ENCODE measurements around the gene PRDM1. TPM values are rescaled to one million over a fixed set of nuclear protein-coding genes. Genes with fewer than 3 reads are reported as not detected.

The PRDM1 gene
- total and polyA plus RNA-seq, 11 donors: 0.36 to 10.8 (median 1.7) TPM

DNA sequence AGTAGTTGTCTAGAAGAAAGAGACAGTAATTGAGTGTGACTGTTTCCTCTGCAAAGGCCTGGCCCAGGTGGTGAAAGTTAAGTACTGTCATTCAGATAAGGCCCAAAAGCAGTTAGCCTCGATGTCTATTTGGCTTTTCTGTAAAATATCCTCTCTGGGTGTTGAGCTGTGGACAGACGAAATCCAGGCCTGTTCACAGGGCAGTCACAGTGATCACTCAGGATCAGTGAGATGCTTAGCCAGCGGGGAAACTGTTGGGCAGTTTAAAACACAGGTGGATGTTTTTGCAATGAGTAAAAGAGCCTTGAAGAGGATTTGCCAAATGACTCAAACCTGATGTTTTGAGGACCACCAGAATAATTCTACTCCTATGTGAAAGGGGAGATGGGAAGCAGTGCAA is 22.0 kb upstream of the PRDM1 start:
- Histone ChIP-seq H3K27me3 (peaks cover 0 to 11% (median 0%) of the 10 kb centered on the region in 9 donors), H3K4me3 (no peak overlapping the region), H3K4me1 (no peaks in the 10 kb centered on the region), H3K36me3 (no peaks in the 10 kb centered on the region), H3K9me3 (no peaks in the 10 kb centered on the region), H3K27ac (no peak overlapping the region)
- ATAC-seq (peak; percentile 59 to 88 (median 80)), DNase-seq (peak in 2 of 5 donors; percentile 23 to 50)
- TF ChIP-seq, protein P1, sequence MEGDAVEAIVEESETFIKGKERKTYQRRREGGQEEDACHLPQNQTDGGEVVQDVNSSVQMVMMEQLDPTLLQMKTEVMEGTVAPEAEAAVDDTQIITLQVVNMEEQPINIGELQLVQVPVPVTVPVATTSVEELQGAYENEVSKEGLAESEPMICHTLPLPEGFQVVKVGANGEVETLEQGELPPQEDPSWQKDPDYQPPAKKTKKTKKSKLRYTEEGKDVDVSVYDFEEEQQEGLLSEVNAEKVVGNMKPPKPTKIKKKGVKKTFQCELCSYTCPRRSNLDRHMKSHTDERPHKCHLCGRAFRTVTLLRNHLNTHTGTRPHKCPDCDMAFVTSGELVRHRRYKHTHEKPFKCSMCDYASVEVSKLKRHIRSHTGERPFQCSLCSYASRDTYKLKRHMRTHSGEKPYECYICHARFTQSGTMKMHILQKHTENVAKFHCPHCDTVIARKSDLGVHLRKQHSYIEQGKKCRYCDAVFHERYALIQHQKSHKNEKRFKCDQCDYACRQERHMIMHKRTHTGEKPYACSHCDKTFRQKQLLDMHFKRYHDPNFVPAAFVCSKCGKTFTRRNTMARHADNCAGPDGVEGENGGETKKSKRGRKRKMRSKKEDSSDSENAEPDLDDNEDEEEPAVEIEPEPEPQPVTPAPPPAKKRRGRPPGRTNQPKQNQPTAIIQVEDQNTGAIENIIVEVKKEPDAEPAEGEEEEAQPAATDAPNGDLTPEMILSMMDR (IDR thresholded peaks at IDR 0.05): no peak
- no peak for TF ChIP-seq POLR2A (IDR thresholded peaks at IDR 0.05)
- 29 to 37% (median 32%) methylated on average over 3 of the region's 3 CpGs for WGBS, 4 donors
- intact Hi-C loops (cut with DNase I): no loop called here

DNA sequence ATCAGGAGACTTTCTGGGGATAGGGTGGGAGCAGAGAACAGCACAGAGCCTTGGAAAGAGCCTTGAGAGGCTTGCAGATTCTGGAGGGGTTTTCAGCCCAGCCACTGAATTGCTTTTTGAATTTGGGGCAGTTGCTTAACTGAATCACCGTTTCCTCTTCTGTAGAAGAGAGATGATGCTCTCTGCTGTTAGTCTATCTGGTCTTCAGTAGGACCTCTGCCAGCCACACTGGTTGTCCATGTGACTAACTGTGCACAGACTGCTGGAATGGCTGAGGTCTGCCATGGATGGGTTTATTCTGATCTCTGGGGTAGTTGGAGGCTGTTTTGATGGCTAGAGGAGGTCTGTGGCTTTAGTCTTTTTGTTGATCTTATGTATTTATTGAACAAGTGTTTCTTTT is 21.4 kb upstream of the PRDM1 start:
- peaks cover 0 to 16% (median 0%) of the 10 kb centered on the region in 9 donors for H3K27me3 ChIP-seq
- no peak for DNase-seq
- ATAC-seq: no peak
- H3K36me3 ChIP-seq: no peaks in the 10 kb centered on the region
- H3K4me3 ChIP-seq: no peak overlapping the region
- no peaks in the 10 kb centered on the region for H3K9me3 ChIP-seq
- TF ChIP-seq, protein P1 (IDR thresholded peaks at IDR 0.05): no peak
- no peak for TF ChIP-seq POLR2A (IDR thresholded peaks at IDR 0.05)
- intact Hi-C loops (cut with DNase I): no loop called here
- H3K4me1 ChIP-seq: peaks cover 0 to 5% (median 0%) of the 10 kb centered on the region in 12 donors
- 0 to 70% (median 47%) methylated on average over 1 of the region's 1 CpG for WGBS, 4 donors
- no peak overlapping the region for H3K27ac ChIP-seq

DNA sequence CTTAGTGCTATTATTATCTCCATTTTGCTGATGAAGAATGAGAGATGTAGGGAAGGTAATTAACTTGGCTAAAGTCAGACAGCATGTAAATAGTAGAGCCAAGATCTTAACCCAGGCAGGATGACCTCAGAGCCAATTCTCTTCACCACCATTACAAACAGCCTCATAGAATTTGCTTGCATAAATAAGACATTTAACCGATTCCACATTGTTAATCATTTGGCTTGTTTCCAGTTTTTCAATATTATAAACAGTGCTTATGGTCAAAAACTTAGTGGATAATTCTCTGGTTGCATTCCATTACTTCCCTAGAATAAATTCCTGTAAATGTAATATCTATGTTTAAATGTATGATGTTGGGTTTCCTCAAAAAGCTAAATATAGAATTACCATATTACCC is 19.1 kb upstream of the PRDM1 start:
- no peak overlapping the region for H3K4me3 ChIP-seq
- peaks cover 0 to 6% (median 0%) of the 10 kb centered on the region in 12 donors for H3K4me1 ChIP-seq
- H3K27ac ChIP-seq: no peak overlapping the region
- WGBS, 4 donors: 56 to 78% (median 63%) methylated on average over 1 of the region's 1 CpG
- peaks cover 0 to 23% (median 2%) of the 10 kb centered on the region in 9 donors for H3K27me3 ChIP-seq
- intact Hi-C loops (cut with DNase I): no loop called here
- no peak for DNase-seq
- no peaks in the 10 kb centered on the region for H3K9me3 ChIP-seq
- no peaks in the 10 kb centered on the region for H3K36me3 ChIP-seq
- no peak for ATAC-seq
- no peak for TF ChIP-seq POLR2A (IDR thresholded peaks at IDR 0.05)
- TF ChIP-seq, protein P1 (IDR thresholded peaks at IDR 0.05): no peak

DNA sequence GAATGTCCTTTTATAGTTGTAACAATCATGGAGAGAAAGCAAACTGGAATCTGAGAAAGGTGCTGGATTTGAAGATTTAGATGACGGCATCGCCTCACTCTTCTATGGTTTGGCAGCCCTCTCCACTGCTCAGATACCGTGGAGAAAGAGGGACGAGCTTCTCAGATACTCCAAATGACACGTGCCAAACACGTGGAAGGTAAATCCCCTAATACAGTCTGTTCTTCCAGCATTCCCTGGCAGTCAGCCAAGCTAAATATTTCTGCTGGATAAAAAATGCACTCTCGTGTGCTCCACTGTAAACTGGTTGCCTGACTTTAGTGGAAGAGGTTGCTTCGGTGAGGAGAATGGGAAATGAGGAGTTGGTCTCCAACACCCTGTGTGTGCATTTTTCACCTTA is 16.7 kb upstream of the PRDM1 start:
- H3K27me3 ChIP-seq: peaks cover 0 to 28% (median 2%) of the 10 kb centered on the region in 9 donors
- no peak overlapping the region for H3K4me3 ChIP-seq
- no peaks in the 10 kb centered on the region for H3K36me3 ChIP-seq
- intact Hi-C loops (cut with DNase I): no loop called here
- WGBS, 4 donors: 12 to 20% (median 16%) methylated on average over 8 of the region's 8 CpGs
- DNase-seq: no peak
- H3K9me3 ChIP-seq: no peaks in the 10 kb centered on the region
- ATAC-seq: no peak
- H3K27ac ChIP-seq: no peak overlapping the region
- no peak for TF ChIP-seq POLR2A (IDR thresholded peaks at IDR 0.05)
- TF ChIP-seq, protein P1 (IDR thresholded peaks at IDR 0.05): no peak
- H3K4me1 ChIP-seq: peaks cover 0 to 6% (median 0%) of the 10 kb centered on the region in 12 donors

Data from heart left ventricle (tissue), 16 donors.